ENCODE measurements around the gene MTHFD1L.
"Not testable (repeated sequence)": the region's sequence is repeated elsewhere in the genome, so short reads cannot be mapped to it uniquely, and the experiment has no call there.

The MTHFD1L gene

DNA sequence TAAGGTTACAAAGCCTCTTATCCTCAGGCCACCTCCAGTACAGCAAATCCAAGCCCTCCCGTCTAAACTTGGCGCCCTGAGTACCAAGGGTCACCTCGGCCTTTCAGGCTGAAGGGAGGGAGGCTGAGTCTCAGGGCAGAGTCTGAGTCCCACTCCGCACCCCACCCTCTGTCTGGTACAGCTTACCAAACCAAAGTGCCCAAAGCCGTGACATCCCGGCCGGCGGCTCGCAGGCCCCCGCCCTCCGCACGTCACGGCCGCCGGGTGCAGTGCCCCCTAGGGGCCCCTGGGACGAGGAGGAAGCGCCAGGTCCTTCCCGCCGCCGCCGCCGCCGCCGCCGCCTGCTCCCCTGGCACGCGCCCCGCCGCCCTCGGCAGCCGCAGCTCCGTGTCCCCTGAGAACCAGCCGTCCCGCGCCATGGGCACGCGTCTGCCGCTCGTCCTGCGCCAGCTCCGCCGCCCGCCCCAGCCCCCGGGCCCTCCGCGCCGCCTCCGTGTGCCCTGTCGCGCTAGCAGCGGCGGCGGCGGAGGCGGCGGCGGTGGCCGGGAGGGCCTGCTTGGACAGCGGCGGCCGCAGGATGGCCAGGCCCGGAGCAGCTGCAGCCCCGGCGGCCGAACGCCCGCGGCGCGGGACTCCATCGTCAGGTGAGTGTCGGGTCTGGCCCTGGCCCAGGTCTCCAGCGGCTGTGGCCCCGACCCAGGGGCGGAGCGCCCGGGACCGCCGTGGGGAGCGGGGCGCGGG, at the start of gene MTHFD1L:
TSS of gene MTHFD1L (plus strand) at position 297 of the 741 bp plus-strand sequence. CDS start at position 418, 121 bp downstream.
- peak; percentile 53 to 74 for DNase-seq (ENCODE audit: low read depth in 2 of 2)

DNA sequence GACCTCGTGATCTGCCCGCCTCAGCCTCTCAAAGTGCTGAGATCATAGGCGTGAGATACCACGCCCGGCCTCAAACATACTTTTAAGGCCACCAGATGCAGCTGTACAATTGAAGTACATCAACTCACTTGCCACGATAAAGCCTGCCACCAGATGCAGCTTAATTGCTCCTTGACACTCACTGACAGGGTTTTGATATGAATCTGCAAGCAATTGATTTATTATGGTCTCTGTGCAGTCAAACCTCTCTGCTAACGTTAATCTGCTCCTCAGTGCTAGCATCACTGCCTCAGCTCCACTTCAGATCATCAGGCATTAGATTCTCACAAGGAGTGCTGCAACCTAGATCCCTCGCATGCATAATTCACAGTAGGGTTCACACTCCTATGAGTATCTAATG, 48.9 kb upstream of the MTHFD1L start:
- not testable (repeated sequence) for DNase-seq (ENCODE audit: low read depth in 2 of 2)

DNA sequence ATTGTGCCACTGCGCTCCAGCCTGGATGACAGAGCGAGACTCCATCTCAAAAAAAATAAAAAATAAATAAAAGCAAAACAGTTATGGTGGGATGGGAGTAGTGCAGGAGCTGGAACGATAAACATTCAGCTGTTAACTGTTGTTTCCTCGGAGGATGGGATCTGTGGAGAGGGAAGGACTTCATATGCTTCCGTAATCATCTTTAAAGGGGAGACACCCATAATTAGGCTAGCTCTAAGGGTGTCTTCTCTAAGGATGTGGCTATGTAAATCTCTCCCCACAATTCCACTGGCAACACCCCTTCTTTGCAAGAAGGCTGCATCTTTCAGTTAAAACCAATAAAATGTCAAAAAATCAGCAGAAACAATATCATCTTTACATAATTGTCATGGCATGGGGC, 42.6 kb upstream of the MTHFD1L start:
- no peak for DNase-seq (ENCODE audit: low read depth in 2 of 2)

DNA sequence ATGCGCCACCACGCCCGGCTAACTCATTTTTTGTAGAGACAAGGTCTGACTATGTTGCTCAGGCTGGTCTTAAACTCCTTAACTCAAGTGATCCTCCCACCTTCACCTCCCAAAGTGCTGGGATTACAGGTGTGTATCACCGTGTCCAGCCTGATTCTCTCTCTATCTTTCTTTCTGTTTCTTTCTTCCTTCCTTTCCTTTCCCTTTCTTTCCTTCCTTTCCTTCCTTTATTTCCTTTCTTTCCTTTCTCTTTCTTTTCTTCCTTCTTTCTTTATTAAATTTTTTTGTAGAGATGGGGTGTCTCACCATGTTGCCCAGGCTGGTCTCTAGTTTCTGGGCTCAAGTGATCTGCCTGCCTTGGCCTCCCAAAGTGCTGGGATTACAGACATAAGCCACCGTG, 38.7 kb upstream of the MTHFD1L start:
- DNase-seq (ENCODE audit: low read depth in 2 of 2), result no peak

DNA sequence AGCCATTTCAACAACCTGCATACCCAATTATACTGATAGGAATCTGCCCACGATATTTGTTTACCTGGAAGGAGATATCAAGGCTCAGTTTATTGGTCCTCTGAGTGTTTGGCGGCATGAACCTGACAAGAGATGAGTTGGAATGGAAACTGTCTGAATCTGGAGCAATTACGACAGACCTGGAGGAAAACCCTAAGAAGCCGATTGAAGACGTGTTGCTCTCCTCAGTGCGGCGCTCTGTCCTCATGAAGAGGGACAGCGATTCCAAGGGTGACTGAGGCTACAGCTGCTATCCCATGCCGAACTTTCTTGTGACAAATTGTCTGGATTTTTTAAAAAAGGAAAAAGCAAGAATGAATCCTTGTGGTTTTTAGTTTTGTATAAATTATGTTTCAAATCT, 37.4 kb upstream of the MTHFD1L start:
- not testable (repeated sequence) for DNase-seq (ENCODE audit: low read depth in 2 of 2)

- DNase-seq (ENCODE audit: low read depth in 2 of 2), result no peak
These were observed 34.9 kb upstream of the MTHFD1L start for GRCh38 chr6:150830439-150831165.

GRCh38 chr6:150831577-150831976, 33.9 kb upstream of the MTHFD1L start:
- DNase-seq (ENCODE audit: low read depth in 2 of 2), result no peak

GRCh38 chr6:150835620-150836019, 29.9 kb upstream of the MTHFD1L start:
- no peak for DNase-seq (ENCODE audit: low read depth in 2 of 2)

GRCh38 chr6:150840185-150840584, 25.3 kb upstream of the MTHFD1L start:
- no peak for DNase-seq (ENCODE audit: low read depth in 2 of 2)

DNA sequence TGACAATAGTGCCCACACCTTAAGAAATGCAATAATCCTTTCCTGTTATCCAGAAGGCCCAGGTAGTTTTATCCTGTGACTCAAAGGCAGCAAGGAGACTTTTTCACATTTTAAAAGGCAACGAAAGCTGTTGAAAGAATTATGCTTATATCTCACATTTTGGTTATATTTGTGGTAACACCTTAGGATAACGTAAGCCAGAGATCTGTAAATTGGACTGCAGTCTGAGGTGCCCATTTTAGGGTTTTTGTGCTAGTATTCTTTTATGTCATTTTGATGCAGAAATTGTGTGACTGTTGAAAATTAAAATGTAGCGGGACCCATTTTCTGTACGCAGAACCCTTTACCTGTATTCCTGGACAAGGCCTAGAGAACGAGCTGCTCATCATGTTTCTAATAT, 24.3 kb upstream of the MTHFD1L start:
- no peak for DNase-seq (ENCODE audit: low read depth in 2 of 2)

DNA sequence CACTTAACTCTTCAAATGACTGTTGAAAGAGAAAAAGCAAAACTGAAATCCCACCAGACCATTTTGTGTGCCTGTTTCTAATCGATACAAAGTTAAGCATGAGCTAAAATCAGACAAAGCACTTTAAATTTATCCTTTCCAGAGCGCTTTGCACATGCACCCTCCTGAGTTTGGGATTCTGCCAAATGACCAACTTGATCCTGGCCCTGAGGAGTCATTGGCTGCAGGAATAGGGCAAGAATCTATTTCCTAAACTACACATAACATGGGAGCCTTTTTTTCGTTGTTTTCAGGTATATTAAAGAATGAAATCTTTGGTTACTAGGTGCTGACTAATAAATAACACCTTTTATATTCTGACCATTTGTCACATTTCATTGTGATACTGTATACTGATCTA, 23.8 kb upstream of the MTHFD1L start:
- DNase-seq (ENCODE audit: low read depth in 2 of 2), result no peak

GRCh38 chr6:150844371-150844770, 21.1 kb upstream of the MTHFD1L start:
- DNase-seq (ENCODE audit: low read depth in 2 of 2), result no peak

- no peak for DNase-seq (ENCODE audit: low read depth in 2 of 2)
These were observed 18.9 kb upstream of the MTHFD1L start for GRCh38 chr6:150846641-150847040.

GRCh38 chr6:150848400-150848799, 17.1 kb upstream of the MTHFD1L start:
- DNase-seq (ENCODE audit: low read depth in 2 of 2), result no peak

DNA sequence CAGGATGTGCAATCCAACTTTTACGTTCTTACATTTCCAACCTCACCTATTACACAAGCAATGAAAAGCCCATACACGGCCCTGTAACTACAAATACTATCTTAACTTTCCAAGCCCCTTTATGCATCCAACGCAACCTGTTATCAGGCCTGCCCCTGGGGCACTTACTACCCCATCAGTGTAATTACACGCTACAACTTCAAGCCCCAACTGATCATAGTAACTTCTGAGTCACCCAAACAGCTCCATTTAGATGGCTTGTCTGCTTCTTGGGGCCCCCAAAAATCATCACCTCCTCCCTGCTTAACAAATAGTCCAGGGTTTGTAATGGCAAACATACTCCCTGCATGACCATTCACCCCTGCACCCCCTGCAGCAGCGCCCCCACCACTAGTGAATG, 11.1 kb upstream of the MTHFD1L start:
- DNase-seq (ENCODE audit: low read depth in 2 of 2), result not testable (repeated sequence)

- not testable (repeated sequence) for DNase-seq (ENCODE audit: low read depth in 2 of 2)
These were observed 10.3 kb upstream of the MTHFD1L start for GRCh38 chr6:150855171-150855570.

DNA sequence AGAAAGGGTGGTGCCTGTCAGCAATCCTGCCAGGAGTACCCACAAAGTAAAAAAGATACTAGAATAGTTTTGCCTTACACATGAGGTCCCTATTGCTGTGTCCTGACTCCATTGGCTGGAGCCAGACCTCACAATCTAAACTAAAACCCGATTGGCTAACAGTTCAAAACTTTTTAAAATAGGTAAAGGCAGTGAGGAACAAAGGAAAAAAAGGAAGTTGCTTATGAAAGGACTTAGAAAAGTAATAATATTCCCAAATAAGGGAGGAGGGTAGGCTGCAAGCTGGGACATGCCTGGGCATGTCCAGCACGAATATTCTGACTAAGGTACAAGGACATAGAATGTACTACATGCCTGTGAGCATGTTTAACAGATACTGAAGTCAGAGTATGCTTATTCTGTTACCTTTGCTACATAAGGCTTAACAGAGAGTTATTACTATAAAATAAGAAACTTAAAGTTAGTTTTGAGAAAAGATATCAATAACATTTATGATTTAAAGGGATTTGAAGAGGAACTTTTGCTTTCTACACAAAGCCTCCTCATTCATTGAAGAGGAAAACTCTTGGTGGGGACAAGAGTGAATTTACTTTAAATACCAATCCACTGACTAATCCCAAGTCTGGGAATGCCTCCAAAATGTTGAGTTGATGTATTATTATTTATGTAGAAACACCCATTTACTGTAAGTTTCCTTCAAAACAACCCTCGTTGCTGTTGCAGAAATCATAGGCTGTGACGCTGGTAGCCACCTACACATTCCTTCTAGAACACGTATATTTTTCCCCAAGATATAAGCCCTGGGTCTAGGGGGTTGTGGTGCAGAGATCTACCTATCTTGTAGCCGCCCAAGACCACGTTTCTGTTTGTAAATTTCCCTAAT, 8.2 kb upstream of the MTHFD1L start:
- DNase-seq (ENCODE audit: low read depth in 2 of 2), result no peak

GRCh38 chr6:150857945-150858308, 7.6 kb upstream of the MTHFD1L start:
- no peak for DNase-seq (ENCODE audit: low read depth in 2 of 2)

DNA sequence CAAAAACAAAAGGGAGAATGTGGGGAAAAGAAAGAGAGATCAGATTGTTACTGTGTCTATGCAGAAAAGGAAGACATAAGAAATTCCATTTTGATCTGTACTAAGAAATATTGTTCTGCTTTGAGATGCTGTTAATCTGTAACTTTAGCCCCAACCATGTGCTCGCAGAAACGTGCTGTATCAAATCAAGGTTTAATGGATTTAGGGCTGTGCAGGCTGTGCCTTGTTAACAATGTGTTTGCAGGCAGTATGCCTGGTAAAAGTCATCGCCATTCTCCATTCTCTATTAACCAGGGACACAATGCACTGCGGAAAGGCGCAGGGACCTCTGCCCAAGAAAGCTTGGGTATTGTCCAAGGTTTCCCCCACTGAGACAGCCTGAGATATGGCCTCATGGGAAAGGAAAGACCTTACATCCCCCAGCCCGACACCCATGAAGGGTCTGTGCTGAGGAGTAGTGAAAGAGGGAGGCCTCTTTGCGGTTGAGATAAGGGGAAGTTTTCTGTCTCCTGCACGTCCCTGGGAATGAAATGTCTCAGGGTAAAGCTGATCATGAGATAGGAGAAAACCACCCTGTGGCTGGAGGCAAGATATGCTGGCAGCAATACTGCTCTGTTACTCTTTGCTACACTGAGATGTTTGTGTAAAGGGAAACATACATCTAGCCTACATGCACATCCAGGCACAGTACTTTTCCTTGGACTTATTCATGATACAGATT, 3.9 kb upstream of the MTHFD1L start:
- DNase-seq (ENCODE audit: low read depth in 2 of 2), result not testable (repeated sequence)

GRCh38 chr6:150863213-150863928, 2.1 kb upstream of the MTHFD1L start:
- DNase-seq (ENCODE audit: low read depth in 2 of 2), result no peak

GRCh38 chr6:150865043-150865405, 478 bp upstream of the MTHFD1L start:
- no peak for DNase-seq (ENCODE audit: low read depth in 2 of 2)
